HepG2 (cell line): ENCODE results near the gene DLL1. TPM values are rescaled to one million over a fixed set of nuclear protein-coding genes. Genes with fewer than 3 reads are reported as not detected.

ENCODE experiments used
- CHD4 ChIP-seq: fragments of 200-600 bp; sonication (generic); IDR thresholded peaks from 2 replicates; pipeline ENCODE4 v1.7.0; 2017; ENCODE audit warnings: mild to moderate bottlenecking, low read length, borderline replicate concordance
- PLRG1 ChIP-seq: fragments of 450-650 bp; conservative IDR thresholded peaks from 2 replicates; pipeline ENCODE4 v1.6.1; 2016
- RFXAP ChIP-seq: sonication (generic); formaldehyde crosslinking; IDR thresholded peaks from 2 replicates; pipeline ENCODE4 v1.4.0; 2020; ENCODE audit warnings: missing genetic modification reagents, borderline replicate concordance
- SAP130 ChIP-seq: IDR thresholded peaks from 2 replicates; pipeline ENCODE4 v1.6.1; 2016; ENCODE audit warnings: low read depth
- SIX1 ChIP-seq: sonication (generic); formaldehyde crosslinking; IDR thresholded peaks from 2 replicates; pipeline ENCODE4 v1.4.0; 2020; ENCODE audit warnings: missing genetic modification reagents, borderline replicate concordance
- SOX6 ChIP-seq, 2 experiments: fragments of 450-650 bp in 1 of 2; sonication (generic) in 1 of 2; formaldehyde crosslinking in 1 of 2; IDR thresholded peaks; 2 replicates each; pipeline versions ENCODE4 v1.4.0 to v1.6.1; 2017 to 2020; ENCODE audit warnings: antibody characterized with exemption in 1 of 2, mild to moderate bottlenecking in 1 of 2, missing genetic modification reagents in 1 of 2
- SP1 ChIP-seq, 2 experiments: fragments of 450-650 bp in 1 of 2; sonication (generic) in 1 of 2; formaldehyde crosslinking in 1 of 2; IDR thresholded peaks; 2 replicates each; pipeline versions ENCODE4 v1.4.0 to v1.6.1; 2016 to 2020; ENCODE audit warnings: missing genetic modification reagents in 1 of 2
- SYNCRIP ChIP-seq: fragments of 200-400 bp; formaldehyde crosslinking; IDR thresholded peaks from 2 replicates; pipeline ENCODE4 v1.6.1; 2018; ENCODE audit warnings: mild to moderate bottlenecking, low read depth, low read length; ENCODE audit not compliant: insufficient read depth
- U2AF1 ChIP-seq: fragments of 200-400 bp; formaldehyde crosslinking; optimal IDR thresholded peaks from 2 replicates; pipeline ENCODE3; 2017; ENCODE audit warnings: mild to moderate bottlenecking, low read depth, low read length
- ZFP36 ChIP-seq: fragments of 150-350 bp; IDR thresholded peaks from 2 replicates; pipeline ENCODE4 v1.6.1; 2018; ENCODE audit warnings: borderline replicate concordance, low read length, low read depth; ENCODE audit not compliant: partially characterized antibody
- ZNF260 ChIP-seq: sonication (generic); formaldehyde crosslinking; IDR thresholded peaks from 2 replicates; pipeline ENCODE4 v1.4.0; 2020; ENCODE audit warnings: missing genetic modification reagents, low read depth, mild to moderate bottlenecking, borderline replicate concordance
- ZNF264 ChIP-seq: sonication (generic); formaldehyde crosslinking; IDR thresholded peaks from 2 replicates; pipeline ENCODE4 v1.4.0; 2020; ENCODE audit warnings: missing genetic modification reagents
- ZNF484 ChIP-seq: sonication (generic); formaldehyde crosslinking; IDR thresholded peaks from 2 replicates; pipeline ENCODE4 v1.5.1; 2020; ENCODE audit warnings: mild to moderate bottlenecking, low read depth, missing genetic modification reagents, borderline replicate concordance
- ZNF615 ChIP-seq: sonication (generic); formaldehyde crosslinking; IDR thresholded peaks from 2 replicates; pipeline ENCODE4 v1.5.0; 2020; ENCODE audit warnings: mild to moderate bottlenecking, missing genetic modification reagents, borderline replicate concordance
- polyA plus RNA-seq, 8 experiments: library from polyadenylated mRNA; depleted of rRNA in 3 of 8; stranded (reverse) in 7 of 8; unstranded in 1 of 8; fragments of >200 nt; fragmentation: Illumina TruSeq in 4 of 8; extraction: Trizol in 4 of 8; gene quantifications; 2 replicates each; pipeline versions ENCODE4 v1.2.1 to v1.2.3, GENCODE V29; 2011 to 2016; ENCODE audit warnings: low read depth in 4 of 8, missing spikeins in 1 of 8, mixed read lengths in 1 of 8; ENCODE audit not compliant: insufficient read depth in 1 of 8
- total RNA-seq, 5 experiments: library from RNA; depleted of rRNA; stranded (reverse); fragments of >200 nt; fragmentation: Illumina TruSeq; extraction: Trizol; gene quantifications; 2 replicates each; pipeline ENCODE4 v1.2.3, GENCODE V29; 2016; ENCODE audit warnings: low read depth in 1 of 5
- TF ChIP-seq, protein P1 (sequence below): sonication (generic); formaldehyde crosslinking; IDR thresholded peaks from 2 replicates; pipeline ENCODE4 v1.5.0; 2020; ENCODE audit warnings: mild to moderate bottlenecking, missing genetic modification reagents, borderline replicate concordance
- TF ChIP-seq, protein P2 (sequence below): sonication (generic); formaldehyde crosslinking; IDR thresholded peaks from 2 replicates; pipeline ENCODE4 v1.4.0; 2020; ENCODE audit warnings: missing genetic modification reagents
- TF ChIP-seq, protein P3 (sequence below): sonication (generic); formaldehyde crosslinking; IDR thresholded peaks from 2 replicates; pipeline ENCODE4 v1.5.0; 2020; ENCODE audit warnings: missing genetic modification reagents, mild to moderate bottlenecking, borderline replicate concordance
- TF ChIP-seq, protein P4 (sequence below): sonication (generic); formaldehyde crosslinking; IDR thresholded peaks from 2 replicates; pipeline ENCODE4 v1.5.1; 2020; ENCODE audit warnings: mild to moderate bottlenecking, missing genetic modification reagents, moderate library complexity

Gene DLL1
- total and polyA plus RNA-seq, 2 of the 13 experiments (the other 11 are each of a cell fraction or from before 2014, with no cell fraction given) = not detected

DNA sequence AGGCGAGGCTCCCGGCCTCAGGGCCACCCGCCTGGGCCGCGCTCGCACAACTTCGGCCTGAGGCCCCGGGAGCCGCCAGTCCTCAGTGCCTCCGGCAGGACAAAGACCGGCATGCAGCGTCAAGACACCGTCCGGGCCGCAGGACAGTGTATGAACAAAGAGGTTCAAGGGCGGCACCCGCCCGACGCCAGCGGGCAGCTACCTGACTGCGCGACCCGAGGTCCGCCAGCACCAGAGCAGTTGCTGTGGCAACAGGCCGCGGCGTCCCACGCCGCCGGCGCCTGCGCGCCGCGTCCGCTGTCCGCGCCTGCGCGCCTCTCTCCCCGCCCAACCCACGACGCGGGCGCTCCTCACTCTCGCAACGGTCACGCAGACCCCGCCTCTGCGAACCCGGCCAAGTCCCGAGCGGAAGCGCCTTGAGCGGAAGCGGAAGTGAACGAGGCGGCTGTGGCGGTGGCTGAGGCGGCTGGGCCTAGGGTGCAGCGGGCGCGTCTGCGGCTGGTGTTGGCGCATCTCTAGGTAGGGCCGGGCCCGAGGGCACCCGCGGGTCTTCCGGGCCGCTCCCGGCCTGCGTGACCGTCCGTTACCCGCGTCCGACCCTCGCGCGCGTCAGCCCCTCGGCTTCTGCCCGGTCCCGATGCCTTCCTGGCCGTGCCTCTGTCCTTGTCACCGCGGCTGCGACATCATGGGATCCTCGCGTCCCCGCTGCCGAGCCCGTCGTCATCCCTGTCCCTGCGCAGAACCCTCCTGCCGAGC lies 15.6 kb upstream of the DLL1 start, which contains the start of gene FAM120B (continued):
- TF ChIP-seq, protein P1, sequence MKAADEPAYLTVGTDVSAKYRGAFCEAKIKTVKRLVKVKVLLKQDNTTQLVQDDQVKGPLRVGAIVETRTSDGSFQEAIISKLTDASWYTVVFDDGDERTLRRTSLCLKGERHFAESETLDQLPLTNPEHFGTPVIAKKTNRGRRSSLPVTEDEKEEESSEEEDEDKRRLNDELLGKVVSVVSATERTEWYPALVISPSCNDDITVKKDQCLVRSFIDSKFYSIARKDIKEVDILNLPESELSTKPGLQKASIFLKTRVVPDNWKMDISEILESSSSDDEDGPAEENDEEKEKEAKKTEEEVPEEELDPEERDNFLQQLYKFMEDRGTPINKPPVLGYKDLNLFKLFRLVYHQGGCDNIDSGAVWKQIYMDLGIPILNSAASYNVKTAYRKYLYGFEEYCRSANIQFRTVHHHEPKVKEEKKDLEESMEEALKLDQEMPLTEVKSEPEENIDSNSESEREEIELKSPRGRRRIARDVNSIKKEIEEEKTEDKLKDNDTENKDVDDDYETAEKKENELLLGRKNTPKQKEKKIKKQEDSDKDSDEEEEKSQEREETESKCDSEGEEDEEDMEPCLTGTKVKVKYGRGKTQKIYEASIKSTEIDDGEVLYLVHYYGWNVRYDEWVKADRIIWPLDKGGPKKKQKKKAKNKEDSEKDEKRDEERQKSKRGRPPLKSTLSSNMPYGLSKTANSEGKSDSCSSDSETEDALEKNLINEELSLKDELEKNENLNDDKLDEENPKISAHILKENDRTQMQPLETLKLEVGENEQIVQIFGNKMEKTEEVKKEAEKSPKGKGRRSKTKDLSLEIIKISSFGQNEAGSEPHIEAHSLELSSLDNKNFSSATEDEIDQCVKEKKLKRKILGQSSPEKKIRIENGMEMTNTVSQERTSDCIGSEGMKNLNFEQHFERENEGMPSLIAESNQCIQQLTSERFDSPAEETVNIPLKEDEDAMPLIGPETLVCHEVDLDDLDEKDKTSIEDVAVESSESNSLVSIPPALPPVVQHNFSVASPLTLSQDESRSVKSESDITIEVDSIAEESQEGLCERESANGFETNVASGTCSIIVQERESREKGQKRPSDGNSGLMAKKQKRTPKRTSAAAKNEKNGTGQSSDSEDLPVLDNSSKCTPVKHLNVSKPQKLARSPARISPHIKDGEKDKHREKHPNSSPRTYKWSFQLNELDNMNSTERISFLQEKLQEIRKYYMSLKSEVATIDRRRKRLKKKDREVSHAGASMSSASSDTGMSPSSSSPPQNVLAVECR (CRISPR knock-in tag) = peak; percentile 98
- peak; percentile 82; the same call in 1 of the 2 replicates for TF ChIP-seq RFXAP (CRISPR knock-in tag)
- TF ChIP-seq SOX6 (IDR thresholded peaks at IDR 0.05) = no peak
- peak; percentile 73 for TF ChIP-seq SOX6 (CRISPR knock-in tag; IDR thresholded peaks at IDR 0.05)
- TF ChIP-seq, protein P2, sequence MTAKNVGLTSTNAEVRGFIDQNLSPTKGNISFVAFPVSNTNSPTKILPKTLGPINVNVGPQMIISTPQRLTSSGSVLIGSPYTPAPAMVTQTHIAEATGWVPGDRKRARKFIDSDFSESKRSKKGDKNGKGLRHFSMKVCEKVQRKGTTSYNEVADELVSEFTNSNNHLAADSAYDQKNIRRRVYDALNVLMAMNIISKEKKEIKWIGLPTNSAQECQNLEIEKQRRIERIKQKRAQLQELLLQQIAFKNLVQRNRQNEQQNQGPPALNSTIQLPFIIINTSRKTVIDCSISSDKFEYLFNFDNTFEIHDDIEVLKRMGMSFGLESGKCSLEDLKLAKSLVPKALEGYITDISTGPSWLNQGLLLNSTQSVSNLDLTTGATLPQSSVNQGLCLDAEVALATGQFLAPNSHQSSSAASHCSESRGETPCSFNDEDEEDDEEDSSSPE (CRISPR knock-in tag) = peak; percentile 82
- no peak for TF ChIP-seq ZFP36
- TF ChIP-seq ZNF260 (CRISPR knock-in tag) = no peak
- TF ChIP-seq U2AF1 = no peak
- peak; percentile 99 for TF ChIP-seq SAP130 (CRISPR knock-in tag)
- peak; percentile 71; the same call in 1 of the 2 replicates for TF ChIP-seq ZNF484 (CRISPR knock-in tag)
- TF ChIP-seq ZNF264 (CRISPR knock-in tag) = peak; percentile 64; the same call in 1 of the 2 replicates
- TF ChIP-seq SYNCRIP = no peak
- TF ChIP-seq ZNF615 (CRISPR knock-in tag) = no peak
- TF ChIP-seq, protein P3, sequence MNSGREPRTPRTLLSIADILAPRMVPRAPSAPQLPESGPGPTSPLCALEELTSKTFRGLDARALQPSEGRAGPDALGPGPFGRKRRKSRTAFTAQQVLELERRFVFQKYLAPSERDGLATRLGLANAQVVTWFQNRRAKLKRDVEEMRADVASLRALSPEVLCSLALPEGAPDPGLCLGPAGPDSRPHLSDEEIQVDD (CRISPR knock-in tag) = peak; percentile 33; the same call in 1 of the 2 replicates
- TF ChIP-seq CHD4 = no peak
- TF ChIP-seq SIX1 (CRISPR knock-in tag) = no peak
- no peak for TF ChIP-seq PLRG1
- TF ChIP-seq SP1 (IDR thresholded peaks at IDR 0.05) = no peak
- peak; percentile 64; the same call in 1 of the 2 replicates for TF ChIP-seq SP1 (CRISPR knock-in tag; IDR thresholded peaks at IDR 0.05)
- TF ChIP-seq, protein P4, sequence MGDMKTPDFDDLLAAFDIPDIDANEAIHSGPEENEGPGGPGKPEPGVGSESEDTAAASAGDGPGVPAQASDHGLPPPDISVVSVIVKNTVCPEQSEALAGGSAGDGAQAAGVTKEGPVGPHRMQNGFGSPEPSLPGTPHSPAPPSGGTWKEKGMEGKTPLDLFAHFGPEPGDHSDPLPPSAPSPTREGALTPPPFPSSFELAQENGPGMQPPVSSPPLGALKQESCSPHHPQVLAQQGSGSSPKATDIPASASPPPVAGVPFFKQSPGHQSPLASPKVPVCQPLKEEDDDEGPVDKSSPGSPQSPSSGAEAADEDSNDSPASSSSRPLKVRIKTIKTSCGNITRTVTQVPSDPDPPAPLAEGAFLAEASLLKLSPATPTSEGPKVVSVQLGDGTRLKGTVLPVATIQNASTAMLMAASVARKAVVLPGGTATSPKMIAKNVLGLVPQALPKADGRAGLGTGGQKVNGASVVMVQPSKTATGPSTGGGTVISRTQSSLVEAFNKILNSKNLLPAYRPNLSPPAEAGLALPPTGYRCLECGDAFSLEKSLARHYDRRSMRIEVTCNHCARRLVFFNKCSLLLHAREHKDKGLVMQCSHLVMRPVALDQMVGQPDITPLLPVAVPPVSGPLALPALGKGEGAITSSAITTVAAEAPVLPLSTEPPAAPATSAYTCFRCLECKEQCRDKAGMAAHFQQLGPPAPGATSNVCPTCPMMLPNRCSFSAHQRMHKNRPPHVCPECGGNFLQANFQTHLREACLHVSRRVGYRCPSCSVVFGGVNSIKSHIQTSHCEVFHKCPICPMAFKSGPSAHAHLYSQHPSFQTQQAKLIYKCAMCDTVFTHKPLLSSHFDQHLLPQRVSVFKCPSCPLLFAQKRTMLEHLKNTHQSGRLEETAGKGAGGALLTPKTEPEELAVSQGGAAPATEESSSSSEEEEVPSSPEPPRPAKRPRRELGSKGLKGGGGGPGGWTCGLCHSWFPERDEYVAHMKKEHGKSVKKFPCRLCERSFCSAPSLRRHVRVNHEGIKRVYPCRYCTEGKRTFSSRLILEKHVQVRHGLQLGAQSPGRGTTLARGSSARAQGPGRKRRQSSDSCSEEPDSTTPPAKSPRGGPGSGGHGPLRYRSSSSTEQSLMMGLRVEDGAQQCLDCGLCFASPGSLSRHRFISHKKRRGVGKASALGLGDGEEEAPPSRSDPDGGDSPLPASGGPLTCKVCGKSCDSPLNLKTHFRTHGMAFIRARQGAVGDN (CRISPR knock-in tag) = peak; percentile 98
